Thyroid gland (tissue), 4 donors: Measurements from ENCODE around the gene IKZF5. TPM values are rescaled to one million over a fixed set of nuclear protein-coding genes. Genes with fewer than 3 reads are reported as not detected.

ENCODE experiments used
- DNase-seq, 2 donors: peaks; one replicate each; pipeline ENCODE4 v3.0.0-alpha.2; 2019
- H3K27ac ChIP-seq, 3 donors: fragments of 200-600 bp; sonication (generic); 1 replicate in 2 of 3; 2 replicates in 1 of 3; pipeline ENCODE4 v1.5.1; 2016 to 2019; ENCODE audit warnings: mild to moderate bottlenecking in 1 of 3, moderate library complexity in 1 of 3
- H3K27me3 ChIP-seq: fragments of 200-600 bp; sonication (generic); one replicate; pipeline ENCODE4 v1.5.1; 2019
- H3K36me3 ChIP-seq, 2 donors: fragments of 200-600 bp; sonication (generic); one replicate each; pipeline ENCODE4 v1.5.1; 2016 to 2019
- H3K4me1 ChIP-seq, 2 donors: fragments of 200-600 bp; sonication (generic); one replicate each; pipeline ENCODE4 v1.5.1; 2017 to 2019
- H3K4me3 ChIP-seq, 3 donors: fragments of 200-600 bp; sonication (generic); replicated peaks in 1 of 3; 1 replicate in 2 of 3; 2 replicates in 1 of 3; pipeline ENCODE4 v1.5.1; 2016; ENCODE audit warnings: mild to moderate bottlenecking in 1 of 3
- H3K9me3 ChIP-seq: fragments of 200-600 bp; sonication (generic); one replicate; pipeline ENCODE4 v1.5.1; 2017
- CTCF ChIP-seq, 6 experiments: fragments of 200-600 bp in 3 of 6; fragments of 450-650 bp in 3 of 6; sonication (generic) in 3 of 6; IDR thresholded peaks; one replicate each; pipeline ENCODE4 v1.5.1; 2016 to 2019; ENCODE audit warnings: antibody characterized with exemption in 6 of 6, mild to moderate bottlenecking in 2 of 6, inconsistent platforms in 1 of 6, moderate library complexity in 1 of 6
- POLR2A ChIP-seq, 2 donors: fragments of 450-650 bp; IDR thresholded peaks; one replicate each; pipeline ENCODE4 v1.6.1; 2017; ENCODE audit warnings: antibody characterized with exemption in 2 of 2, mild to moderate bottlenecking in 2 of 2, moderate library complexity in 1 of 2
- WGBS, 2 donors: methylation state at CpG; one replicate each; pipeline ENCODE4 v1.1.5; 2017; 5-methylcytosine and 5-hydroxymethylcytosine counted together
- intact Hi-C: fragments of 100-400 bp; cut with DNase I; formaldehyde crosslinking; loops from one replicate; pipeline ENCODE4 v1.15.1; 2023
- total RNA-seq, 4 donors: library from RNA; depleted of rRNA; stranded (reverse); fragments of >200 nt; gene quantifications; one replicate each; pipeline ENCODE4 v1.2.3, GENCODE V29; 2016

Gene IKZF5
- total RNA-seq, 4 donors from 2014 or later: 11.5 to 24.5 (median 13.3) TPM

GRCh38 chr10:123024540-123024939, 15.9 kb upstream of the IKZF5 start:
- H3K9me3 ChIP-seq: no peaks in the 10 kb centered on the region
- H3K4me1 ChIP-seq: peaks cover 0 to 6% of the 10 kb centered on the region in 2 donors
- H3K36me3 ChIP-seq: no peaks in the 10 kb centered on the region
- no peak overlapping the region for H3K4me3 ChIP-seq
- TF ChIP-seq POLR2A (IDR thresholded peaks at IDR 0.05) (no peak), CTCF (IDR thresholded peaks at IDR 0.05) (no peak)
- DNase-seq: no peak
- no peaks in the 10 kb centered on the region for H3K27me3 ChIP-seq
- intact Hi-C loops: no loop called here
- 82 to 83% methylated on average over 2 of the region's 2 CpGs for WGBS, 2 donors
- no peak overlapping the region for H3K27ac ChIP-seq

GRCh38 chr10:123021517-123021916, 12.9 kb upstream of the IKZF5 start:
- Histone ChIP-seq H3K27ac (no peak overlapping the region), H3K4me3 (no peak overlapping the region), H3K27me3 (no peaks in the 10 kb centered on the region), H3K9me3 (no peaks in the 10 kb centered on the region), H3K36me3 (no peaks in the 10 kb centered on the region), H3K4me1 (peaks cover 0 to 6% of the 10 kb centered on the region in 2 donors)
- DNase-seq: no peak
- TF ChIP-seq POLR2A (IDR thresholded peaks at IDR 0.05): no peak
- peak in 1 of 6 experiments; percentile 27 for TF ChIP-seq CTCF (IDR thresholded peaks at IDR 0.05)
- intact Hi-C loops: no loop called here
- 60 to 62% methylated on average over 3 of the region's 3 CpGs for WGBS, 2 donors

- TF ChIP-seq CTCF (IDR thresholded peaks at IDR 0.05): no peak
- no peak for TF ChIP-seq POLR2A (IDR thresholded peaks at IDR 0.05)
- intact Hi-C loops: no loop called here
- WGBS, 2 donors: 65 to 79% methylated on average over 1 of the region's 1 CpG
- H3K27me3 ChIP-seq: no peaks in the 10 kb centered on the region
- peaks cover 0 to 6% of the 10 kb centered on the region in 2 donors for H3K4me1 ChIP-seq
- H3K36me3 ChIP-seq: no peaks in the 10 kb centered on the region
- no peaks in the 10 kb centered on the region for H3K9me3 ChIP-seq
- no peak overlapping the region for H3K4me3 ChIP-seq
- no peak overlapping the region for H3K27ac ChIP-seq
- DNase-seq: no peak
Measured at GRCh38 chr10:123019941-123020703, 11.5 kb upstream of the IKZF5 start.

- WGBS, 2 donors: 60 to 62% methylated on average over 3 of the region's 3 CpGs
- Histone ChIP-seq H3K4me1 (peaks cover 0 to 6% of the 10 kb centered on the region in 2 donors), H3K36me3 (no peaks in the 10 kb centered on the region), H3K27me3 (no peaks in the 10 kb centered on the region), H3K4me3 (no peak overlapping the region), H3K9me3 (no peaks in the 10 kb centered on the region), H3K27ac (no peak overlapping the region)
- TF ChIP-seq CTCF (IDR thresholded peaks at IDR 0.05) (no peak), POLR2A (IDR thresholded peaks at IDR 0.05) (no peak)
- intact Hi-C loops: no loop called here
- no peak for DNase-seq
Measured at GRCh38 chr10:123019264-123019663, 10.7 kb upstream of the IKZF5 start.

GRCh38 chr10:123018531-123018930, 9.9 kb upstream of the IKZF5 start:
- intact Hi-C loops: no loop called here
- TF ChIP-seq POLR2A (IDR thresholded peaks at IDR 0.05) (no peak), CTCF (IDR thresholded peaks at IDR 0.05) (no peak)
- no peak for DNase-seq
- H3K9me3 ChIP-seq: no peaks in the 10 kb centered on the region
- no peak overlapping the region for H3K4me3 ChIP-seq
- WGBS, 2 donors: 88 to 92% methylated on average over 7 of the region's 7 CpGs
- no peaks in the 10 kb centered on the region for H3K36me3 ChIP-seq
- H3K4me1 ChIP-seq: peaks cover 0 to 6% of the 10 kb centered on the region in 2 donors
- H3K27me3 ChIP-seq: no peaks in the 10 kb centered on the region
- no peak overlapping the region for H3K27ac ChIP-seq
